HG02852 (cell line): ENCODE data around the gene PTGS1.
"Not testable (repeated sequence)": the region's sequence is repeated elsewhere in the genome, so short reads cannot be mapped to it uniquely, and the experiment has no call there.

ENCODE experiments used
- ATAC-seq: cut with Tn5 transposase; IDR thresholded peaks from one replicate; pipeline ENCODE4 v1.9.1; 2021; ENCODE audit warnings: mild to moderate bottlenecking, moderate library complexity; ENCODE audit not compliant: unreplicated experiment

Gene PTGS1

DNA sequence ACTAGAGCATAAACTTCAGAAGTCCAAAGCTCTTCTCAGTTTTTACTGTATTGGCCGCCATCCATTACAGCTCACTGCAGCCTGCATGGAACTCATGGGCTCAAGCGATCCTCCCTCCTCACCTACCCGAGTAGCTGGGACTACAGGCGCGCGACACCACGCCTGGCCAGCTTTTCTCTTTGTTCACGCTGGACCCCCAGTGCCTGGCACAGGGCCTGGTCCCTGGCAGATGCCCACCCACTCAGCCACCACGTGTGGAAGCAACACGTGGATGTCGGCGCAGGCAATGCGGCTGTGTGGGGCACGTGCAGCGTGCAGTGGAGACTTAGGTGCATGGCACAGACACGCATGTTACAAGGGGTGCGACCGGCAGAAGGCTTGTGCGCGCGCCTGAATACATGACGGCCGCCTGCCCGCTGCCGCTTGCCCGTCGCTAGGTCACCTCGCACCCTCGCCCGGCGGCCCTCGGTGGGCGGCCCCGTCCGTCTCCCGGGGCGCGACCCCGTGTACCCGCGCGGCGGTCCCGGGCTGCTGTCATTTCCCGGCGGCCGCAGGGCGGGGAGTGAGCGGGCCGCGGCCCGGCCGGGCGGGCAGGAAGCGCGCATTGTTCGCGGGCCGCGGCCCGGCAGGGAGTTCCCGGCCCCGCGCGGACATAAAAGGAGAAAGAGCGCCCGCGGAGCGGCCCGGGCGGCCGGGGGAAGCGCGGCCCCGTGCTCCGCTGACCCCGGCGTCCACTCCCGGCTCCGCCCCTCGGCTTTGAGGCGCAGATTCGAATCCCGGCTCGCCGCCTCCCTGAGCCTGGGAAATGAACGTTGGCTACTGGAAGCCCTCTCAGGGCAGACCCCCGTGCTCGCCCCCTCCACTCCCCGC, 24.1 kb upstream of the PTGS1 start:
- no peak for ATAC-seq

DNA sequence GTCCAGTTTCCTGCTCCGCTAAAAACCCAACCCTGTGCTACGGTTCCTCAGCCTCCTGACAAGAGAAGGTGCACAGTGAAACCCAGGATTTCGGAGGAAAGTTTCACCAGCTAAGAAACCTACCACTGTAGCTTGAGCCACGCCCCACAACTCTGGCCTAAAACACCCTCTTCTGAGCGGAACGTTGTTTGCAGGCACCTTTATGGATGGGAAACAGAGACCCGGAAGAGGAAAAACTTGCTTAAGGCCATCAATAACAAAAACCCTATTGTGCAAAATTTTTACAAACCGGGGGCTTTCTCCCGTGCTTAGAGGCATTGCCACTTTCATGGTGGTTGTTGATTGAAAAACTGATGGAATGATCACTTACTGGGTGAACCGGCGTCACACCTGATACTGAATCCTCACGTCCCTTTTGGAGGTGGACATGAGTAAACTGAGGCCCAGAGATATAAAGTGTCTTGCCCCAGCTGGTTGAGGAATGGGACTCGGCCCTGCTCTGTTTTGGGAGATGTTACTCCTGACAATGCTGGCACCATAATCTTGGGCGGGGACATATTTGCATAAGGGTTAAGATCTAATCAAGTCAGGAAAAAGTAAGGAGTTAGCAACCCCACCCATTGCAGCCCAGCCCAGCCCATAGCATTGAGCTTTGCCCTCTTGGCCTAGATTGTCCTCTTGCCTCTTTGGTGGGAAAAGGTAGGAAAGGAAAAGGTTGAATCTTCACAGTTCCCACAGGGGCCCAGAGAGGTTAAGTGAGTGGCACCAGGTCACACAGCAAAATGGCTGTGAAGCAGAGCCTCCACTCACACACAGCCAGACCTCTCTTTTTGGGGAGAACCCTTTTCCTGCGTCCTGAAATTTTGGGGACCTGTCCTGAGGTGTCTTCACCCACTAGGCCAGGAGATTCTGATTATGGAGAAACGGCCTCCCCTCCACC, 23.2 kb upstream of the PTGS1 start:
- no peak for ATAC-seq

DNA sequence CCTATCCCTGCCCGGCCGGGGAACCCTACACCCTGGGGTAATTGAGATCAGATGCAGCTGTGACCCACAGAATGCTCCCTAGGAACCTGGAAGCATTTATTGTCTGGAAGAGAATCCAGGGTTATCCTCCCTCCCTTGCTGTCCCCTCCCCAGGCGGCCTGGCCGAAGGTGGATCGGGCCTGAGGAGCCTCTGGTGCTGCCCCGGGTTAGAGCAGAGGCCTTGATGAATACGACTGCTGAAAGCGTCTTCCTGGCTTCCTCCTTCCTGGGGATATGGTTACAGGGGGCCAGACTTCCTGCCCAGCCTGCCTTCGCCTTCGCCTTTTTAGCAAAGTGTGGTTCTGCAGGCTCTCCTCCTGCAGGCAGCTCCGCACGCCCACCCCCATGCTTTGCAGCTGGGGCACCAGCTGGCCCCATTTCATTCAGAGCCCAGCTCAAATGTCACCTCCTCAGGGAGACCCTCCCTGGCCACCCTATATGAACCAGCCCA, 22.5 kb upstream of the PTGS1 start:
- ATAC-seq: no peak

DNA sequence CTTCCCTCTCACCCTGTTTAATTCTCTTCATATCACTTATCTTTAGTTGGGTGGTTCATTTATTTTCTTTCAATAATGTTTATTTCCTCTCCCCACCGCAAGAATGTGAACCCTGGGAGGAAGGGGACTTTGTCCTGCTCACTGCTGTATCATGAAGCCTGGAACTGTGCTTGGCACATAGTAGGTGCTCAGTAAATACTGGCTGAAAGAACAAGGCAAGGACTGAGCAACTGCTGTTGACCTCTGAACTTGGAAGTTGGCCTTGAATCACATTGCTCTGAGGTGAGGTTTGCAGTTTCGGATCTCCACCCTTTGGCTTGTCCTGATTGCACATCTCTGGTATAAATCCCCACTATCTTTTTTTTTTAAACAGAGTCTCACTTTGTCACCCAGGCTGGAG, 22.0 kb upstream of the PTGS1 start:
- ATAC-seq: no peak

DNA sequence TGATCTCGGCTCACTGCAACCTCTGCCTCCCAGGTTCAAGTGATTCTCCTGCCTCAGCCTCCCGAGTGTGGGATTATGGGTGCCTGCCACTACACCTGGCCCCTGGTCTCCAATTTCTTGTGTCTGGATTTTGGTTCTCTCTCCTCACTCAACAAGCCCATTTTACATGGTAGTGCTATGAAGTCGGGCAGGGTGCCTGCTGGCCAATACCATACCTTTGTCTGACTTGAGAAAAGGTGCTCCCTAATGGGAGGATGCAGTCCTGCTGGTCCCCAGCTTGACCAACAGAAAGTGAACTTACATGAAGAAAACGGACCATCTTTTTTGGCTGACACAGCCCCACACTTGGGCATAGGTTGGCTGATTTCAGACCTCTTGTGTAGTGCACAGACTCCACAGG, 21.6 kb upstream of the PTGS1 start:
- ATAC-seq: no peak

DNA sequence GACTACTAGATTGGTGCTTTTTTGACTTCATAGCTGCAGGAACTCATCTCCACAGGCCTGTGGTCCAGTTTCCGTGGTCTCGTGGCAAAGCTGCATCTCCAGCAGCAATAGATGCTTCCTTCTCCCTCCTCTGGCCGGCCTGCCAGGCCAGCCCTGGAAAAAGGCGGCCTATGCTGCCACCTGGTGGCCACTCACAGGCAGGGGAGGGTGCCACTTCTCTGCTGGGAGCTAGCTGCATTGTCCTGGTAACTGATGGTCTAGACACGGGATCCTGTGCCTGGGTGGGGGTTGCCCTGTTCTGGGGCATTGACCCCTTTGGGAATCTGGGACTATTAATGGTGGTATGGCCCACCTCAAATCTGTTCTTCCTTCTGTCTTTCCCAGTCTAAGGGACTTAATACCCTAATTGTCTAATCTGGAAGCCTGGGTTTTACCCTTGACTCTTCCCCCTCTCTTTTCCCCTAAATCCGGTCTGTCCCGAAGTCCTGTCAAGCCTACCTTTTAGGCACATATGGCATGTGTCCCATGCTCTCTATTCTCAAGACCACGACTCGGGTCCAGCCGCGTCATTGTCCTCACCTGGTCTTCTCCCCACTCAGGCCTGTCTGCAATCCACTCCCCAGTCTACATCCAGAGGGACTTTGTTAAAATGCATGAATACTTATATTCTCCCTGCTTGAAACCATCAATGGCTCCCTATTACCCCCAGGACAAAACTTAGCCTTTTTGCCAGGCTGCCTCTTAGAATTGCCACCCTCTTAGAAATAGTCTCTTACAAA, 20.1 kb upstream of the PTGS1 start:
- ATAC-seq: no peak

DNA sequence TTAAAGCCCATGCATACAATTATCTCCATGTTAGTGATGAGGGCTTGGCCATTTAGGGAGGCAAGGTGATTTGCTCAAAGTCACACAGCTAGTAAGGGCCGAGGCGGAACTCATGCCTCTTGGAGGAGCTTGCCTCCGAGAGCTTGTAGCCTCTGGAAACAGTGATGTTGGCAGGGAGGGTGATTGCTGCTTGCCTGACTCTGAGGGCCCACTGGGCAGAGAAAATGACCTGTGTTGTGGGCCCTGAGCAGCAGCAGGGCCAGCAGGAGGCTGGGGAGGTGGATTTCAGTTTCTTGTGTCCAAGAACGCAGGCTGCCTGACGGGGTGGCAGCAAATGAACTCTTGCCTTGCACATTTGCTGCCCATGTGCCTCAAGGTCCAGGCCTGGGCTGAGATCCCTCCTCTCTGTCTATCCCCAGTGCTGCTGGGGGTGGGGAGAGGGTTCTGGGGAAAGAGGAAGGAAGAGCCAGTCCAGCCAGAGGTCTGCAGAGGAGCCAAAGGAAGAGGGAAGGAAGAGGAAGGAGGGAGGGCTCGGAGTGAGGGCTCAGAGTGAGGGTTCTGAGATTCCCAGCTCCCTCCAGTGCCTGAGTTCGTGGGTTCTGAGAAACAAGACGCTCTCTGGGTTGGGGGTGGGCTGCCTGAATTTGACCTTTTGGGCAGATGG, 16.2 kb upstream of the PTGS1 start:
- no peak for ATAC-seq

DNA sequence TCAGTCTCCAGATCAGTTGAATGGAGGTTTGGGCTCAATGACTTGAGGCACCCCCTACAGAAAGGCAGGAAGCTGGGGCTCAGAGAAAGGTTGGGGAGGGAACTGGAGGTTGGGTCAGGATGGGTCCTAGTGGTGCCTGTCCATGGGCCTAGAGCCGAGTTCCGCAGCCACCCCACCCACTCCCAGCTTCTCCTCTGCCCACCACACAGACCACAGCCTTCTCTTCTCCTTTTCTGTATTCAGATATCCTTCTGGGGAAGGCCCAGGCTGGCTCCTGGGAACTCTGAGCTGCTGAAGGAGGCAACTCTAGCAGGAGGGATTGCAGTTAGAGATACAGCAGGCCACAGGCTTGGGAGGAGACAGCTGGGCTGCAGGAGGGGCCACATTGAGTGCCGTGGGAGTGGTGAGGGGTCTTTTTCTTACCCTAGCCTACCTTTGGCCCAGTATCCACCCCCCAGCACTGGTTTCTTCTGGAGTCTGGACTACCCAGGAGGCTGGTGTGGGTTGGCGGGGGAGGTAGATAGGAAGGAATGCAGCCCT, 15.4 kb upstream of the PTGS1 start:
- ATAC-seq: no peak

DNA sequence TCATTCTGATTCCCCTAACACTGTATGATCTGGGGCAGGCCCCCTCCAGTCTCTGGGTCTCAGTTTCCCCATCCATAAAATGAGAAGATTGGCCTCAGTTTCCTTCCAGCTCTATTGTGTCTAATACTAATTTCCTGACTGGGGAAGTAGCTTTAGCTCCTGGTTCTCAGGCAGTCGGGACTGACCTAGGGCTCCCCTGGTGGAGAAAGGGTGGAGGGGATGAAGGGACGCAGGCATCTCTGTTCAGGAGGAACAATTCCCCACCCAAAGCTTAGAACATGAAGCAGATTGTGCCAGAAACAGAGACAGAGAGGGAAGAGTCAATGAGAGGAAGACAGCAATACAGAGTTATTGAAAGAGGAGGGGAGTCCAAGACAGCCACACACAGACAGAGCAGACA, 14.2 kb upstream of the PTGS1 start:
- no peak for ATAC-seq

DNA sequence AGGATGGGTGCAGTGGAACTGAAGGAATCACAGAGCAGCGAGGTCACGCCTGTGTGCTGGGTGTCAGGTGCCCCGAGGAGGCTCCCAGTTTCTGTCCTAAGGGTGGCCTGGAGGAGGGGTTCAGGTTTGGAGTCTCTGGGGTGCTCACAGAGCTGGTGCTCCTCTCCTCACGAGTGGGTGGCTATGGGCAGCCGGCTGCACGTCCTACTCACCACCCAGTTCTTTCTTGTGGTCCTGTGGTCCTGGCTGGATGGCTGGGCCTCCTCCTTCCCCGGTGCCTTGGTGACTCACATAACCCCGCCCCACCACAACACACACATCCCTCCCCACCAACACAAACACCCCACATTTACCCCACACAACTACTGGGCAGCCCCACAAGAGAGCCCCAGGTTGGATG, 9.9 kb upstream of the PTGS1 start:
- ATAC-seq: no peak

DNA sequence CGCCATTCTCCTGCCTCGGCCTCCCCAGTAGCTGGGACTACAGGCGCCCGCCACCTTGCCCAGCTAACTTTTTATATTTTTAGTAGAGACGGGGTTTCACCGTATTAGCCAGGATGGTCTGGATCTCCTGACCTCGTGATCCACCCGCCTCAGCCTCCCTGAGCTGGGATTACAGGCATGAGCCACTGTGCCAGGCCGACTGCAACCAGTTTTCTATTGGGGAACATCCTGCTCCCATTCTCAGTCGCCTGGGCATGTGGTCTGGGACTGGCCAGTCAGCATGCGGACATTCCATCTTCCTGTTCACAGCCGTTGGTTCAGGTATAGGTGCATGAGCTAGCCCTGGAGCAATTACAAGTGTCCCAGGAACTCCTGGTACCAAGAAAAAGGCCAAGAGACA, 7.7 kb upstream of the PTGS1 start:
- not testable (repeated sequence) for ATAC-seq

DNA sequence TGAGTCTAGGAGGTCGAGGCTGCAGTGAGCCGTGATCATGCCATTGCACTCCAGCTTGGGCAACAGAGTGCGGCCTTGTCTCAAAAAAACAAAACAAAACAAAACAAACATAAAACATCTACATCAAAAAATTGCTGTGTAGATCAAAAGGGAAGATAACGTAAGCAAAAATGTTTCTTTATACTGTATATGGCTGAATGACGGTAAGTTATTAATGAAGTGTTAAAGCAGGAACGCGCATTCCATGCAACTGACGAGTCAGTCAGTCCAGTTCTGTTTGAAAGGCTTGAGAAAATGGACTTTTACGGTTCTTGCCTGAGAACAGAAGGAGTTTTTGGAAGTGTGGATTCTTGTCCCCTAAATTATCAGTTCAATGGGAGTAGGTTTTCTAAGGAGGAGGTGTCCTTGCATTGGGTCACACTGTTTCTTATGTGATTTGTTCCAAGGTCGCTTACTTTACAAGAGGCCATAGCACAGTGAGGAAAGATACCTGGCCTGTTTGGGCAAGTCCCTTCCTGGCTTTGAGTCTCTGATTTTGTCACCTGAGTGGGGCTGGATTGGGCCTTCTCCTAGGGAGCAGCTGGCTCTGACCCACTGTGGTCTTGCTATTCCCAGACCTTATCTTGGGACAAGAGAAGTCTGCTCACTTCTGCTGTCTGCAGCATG, 6.6 kb upstream of the PTGS1 start:
- ATAC-seq: no peak

DNA sequence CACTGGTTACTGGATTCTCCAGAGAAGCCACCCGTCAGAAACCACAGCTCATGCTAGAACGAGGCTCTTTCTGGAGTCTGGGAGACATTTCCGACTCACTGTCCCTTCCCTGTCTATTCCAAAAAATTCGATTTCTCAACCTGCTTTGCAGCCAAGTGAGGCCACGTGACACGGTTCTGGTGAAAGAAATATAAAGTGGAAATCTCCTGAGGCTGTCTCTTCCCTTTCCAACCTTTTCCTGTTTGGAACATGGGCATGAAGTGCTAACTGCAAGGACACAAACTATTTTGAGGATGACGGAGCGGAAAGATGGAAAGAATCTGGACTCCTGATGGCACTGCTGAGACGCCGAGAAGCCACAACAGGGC, 6.1 kb upstream of the PTGS1 start:
- ATAC-seq: no peak

DNA sequence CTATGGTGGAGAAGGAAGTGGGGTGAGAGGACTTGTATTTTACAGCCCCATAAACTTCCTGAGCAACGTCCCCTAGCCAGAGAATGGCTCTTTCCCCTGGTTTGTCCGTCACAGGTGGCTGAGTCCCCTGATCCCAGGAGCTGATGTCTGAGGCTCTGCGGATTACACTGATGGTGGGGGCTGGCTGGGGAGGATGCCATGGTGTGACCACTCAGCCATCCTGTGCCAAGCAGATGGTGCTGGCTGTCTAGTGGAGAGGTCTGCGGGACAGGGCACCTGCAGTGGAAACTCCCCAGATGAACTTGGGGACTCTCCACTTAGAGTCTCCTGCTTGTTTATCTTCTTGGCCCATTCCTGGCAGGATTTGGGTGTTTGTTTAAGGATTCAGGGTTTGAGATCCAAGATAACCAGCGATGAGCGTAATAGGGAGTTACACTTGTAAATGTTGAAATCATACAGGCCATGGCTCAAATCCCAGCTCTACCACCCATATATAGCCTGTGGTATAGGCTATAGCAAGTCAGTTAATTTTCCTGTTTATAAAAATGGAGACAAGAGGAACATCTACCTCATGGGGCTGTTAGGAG, 4.7 kb upstream of the PTGS1 start:
- ATAC-seq: no peak

DNA sequence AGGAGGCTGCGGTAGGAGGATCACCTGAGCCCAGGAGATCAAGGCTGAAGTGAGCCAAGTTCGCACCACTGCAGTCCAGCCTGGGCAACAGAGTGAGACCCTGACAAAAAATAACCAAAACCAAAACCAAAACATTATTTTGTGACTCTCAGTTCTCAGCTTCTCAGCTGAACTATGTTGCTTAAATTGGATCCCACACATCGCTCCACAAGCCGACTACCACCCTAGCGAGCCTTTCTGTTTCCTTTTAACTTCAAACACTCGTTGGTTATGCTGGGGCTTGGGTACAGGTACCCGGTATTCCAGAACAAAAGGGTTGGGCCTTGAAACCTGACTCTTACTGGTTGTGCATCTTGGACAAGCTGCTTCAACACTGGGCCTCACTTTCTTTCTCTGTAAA, 3.8 kb upstream of the PTGS1 start:
- ATAC-seq: peak; percentile 38

DNA sequence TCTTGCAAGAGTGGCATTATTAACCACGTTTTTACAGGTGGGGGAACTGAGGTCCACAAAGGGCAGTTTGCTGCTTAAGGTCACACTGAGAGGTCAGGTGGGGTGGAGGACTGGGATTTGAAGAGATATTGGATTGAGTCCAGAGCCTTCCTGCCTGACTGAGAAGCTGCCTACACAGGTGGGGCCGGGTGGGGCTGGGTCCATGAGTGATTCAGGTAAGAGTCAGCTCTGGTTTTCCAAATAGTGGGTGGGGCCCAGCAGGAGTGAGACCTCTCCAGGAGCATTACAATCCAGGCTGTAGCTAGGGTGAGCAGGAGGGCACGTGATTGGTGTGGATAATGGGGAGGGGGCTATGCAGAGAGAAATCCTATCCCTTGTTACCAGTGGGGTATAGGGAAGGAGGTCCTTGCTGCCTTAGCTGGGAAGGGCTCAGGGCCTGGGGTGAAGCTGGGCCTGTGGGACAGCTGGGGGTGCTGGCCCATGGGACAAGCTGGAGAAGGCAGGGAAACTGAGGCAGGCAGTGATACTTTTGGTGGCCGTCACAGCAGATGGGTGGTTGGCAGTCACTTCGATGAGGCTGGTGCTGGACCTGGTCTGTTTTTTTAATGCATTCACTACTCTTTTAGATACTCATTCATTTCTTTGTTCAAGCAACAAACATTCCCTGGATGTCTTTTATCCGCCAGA, 2.9 kb upstream of the PTGS1 start:
- ATAC-seq: no peak

DNA sequence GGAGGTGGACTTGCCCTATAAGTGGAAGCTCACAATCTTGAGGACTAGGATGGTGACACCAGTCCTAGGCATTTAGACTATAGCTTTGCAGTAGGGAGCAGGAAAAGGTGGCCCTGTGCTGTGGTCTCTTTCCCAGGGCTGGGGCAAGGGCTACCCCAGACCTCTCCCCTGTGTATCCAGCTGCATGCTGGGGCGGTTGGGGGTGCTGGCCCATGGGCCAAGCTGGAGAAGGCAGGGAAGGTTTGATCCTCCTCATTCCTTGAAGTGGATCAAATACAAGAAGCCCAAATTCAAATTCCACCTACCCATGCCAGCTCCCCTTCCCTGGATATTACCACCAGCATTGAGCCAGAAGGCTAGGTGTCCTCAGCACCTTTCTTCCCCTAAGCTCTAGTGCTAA, 2.2 kb upstream of the PTGS1 start:
- ATAC-seq: no peak

DNA sequence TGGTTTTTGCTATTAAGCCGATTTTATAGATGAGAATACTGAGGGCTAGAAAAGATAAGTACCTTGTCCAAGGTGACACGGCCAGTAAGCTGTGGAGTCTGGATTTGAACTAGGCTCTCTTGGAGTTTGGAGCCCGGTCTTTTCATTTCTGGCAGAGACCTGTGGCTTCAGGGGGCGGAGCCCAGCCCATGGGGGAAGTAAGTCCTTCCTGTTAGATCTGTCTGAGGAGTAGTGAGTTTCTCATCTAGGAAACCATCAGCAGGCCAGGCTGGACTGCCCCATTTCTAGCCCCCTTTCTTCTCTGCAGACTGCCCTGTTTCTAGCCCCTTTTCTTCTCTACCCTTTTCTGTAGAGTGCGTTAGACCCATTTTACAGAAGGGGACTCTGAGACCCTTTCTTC, 521 bp upstream of the PTGS1 start:
- ATAC-seq: no peak

DNA sequence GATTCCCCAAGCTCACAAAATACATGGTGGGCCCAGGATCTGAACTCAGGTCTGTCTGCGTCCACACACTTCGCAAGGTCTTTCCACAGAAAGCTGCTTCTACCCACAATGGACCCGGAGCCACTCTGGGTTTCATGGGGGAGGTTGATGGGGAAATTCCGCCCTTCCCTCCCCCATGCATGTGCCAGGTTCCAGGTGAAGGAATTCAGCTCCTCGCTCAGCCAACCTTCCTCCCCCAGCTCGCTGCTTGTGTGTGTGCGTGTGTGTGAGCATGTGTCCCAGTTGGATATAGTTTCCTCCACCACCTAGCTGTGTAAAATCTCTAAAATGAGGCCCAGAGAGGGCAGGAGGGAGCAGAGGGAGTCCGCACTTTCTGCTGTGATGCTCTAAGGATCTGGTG, 1.0 kb downstream of the PTGS1 start:
- ATAC-seq: no peak
